Vagina (tissue), 2 donors: ENCODE results near the gene SLC39A6. TPM values are rescaled to one million over a fixed set of nuclear protein-coding genes. Genes with fewer than 3 reads are reported as not detected.

ENCODE experiments used
- DNase-seq, 2 donors: peaks; one replicate each; pipeline ENCODE4 v3.0.0-alpha.2; 2017; ENCODE audit errors: extremely low spot score in 2 of 2
- H3K27ac ChIP-seq: fragments of 200-600 bp; sonication (generic); one replicate; pipeline ENCODE4 v1.5.1; 2019
- H3K27me3 ChIP-seq: fragments of 200-600 bp; sonication (generic); one replicate; pipeline ENCODE4 v1.5.1; 2019
- H3K36me3 ChIP-seq, 2 donors: fragments of 200-600 bp; sonication (generic); one replicate each; pipeline ENCODE4 v1.5.1; 2017 to 2019
- H3K4me1 ChIP-seq: fragments of 200-600 bp; sonication (generic); one replicate; pipeline ENCODE4 v1.5.1; 2019
- H3K4me3 ChIP-seq, 2 donors: fragments of 200-600 bp; sonication (generic); 1 replicate in 1 of 2; 2 replicates in 1 of 2; pipeline ENCODE4 v1.5.1; 2016 to 2019
- H3K9me3 ChIP-seq: fragments of 200-600 bp; sonication (generic); one replicate; pipeline ENCODE4 v1.5.1; 2019
- CTCF ChIP-seq, 3 experiments: fragments of 450-650 bp in 2 of 3; fragments of 200-600 bp in 1 of 3; sonication (generic) in 1 of 3; IDR thresholded peaks; one replicate each; pipeline ENCODE4 v1.5.1; 2017 to 2019; ENCODE audit warnings: antibody characterized with exemption in 3 of 3, mild to moderate bottlenecking in 2 of 3, moderate library complexity in 2 of 3
- POLR2A ChIP-seq, 2 donors: fragments of 450-650 bp; IDR thresholded peaks; one replicate each; pipeline ENCODE4 v1.6.1; 2017; ENCODE audit warnings: antibody characterized with exemption in 2 of 2, mild to moderate bottlenecking in 2 of 2, moderate library complexity in 2 of 2
- POLR2AphosphoS5 ChIP-seq, 2 donors: sonication (generic); formaldehyde crosslinking; IDR thresholded peaks; one replicate each; pipeline ENCODE4 v1.9.0; 2017; ENCODE audit warnings: antibody characterized with exemption in 2 of 2, mild to moderate bottlenecking in 2 of 2, low read depth in 1 of 2; ENCODE audit not compliant: insufficient read depth in 1 of 2
- intact Hi-C: fragments of 100-400 bp; cut with DNase I; formaldehyde crosslinking; loops from one replicate; pipeline ENCODE4 v1.15.1; 2023
- total RNA-seq: library from RNA; depleted of rRNA; stranded (reverse); fragments of >200 nt; gene quantifications from one replicate; pipeline ENCODE4 v1.2.3, GENCODE V29; 2016

SLC39A6 gene
- 39.3 TPM for total RNA-seq

GRCh38 chr18:36129300-36130038, at the start of gene SLC39A6, which contains the start of gene ELP2:
Gene SLC39A6 (minus strand): TSS chr18:36129340. CDS start chr18:36127007, 2,333 bp downstream.
Gene ELP2 (plus strand): TSS chr18:36129899. CDS start chr18:36129934, 35 bp downstream.
- intact Hi-C loops = loop anchor here (5.0 kb wide), 1 partner anchor 337 kb away; no protein-coding TSS in a partner anchor
- peak in 1 of 2 donors; percentile 97 for DNase-seq
- Histone ChIP-seq H3K27me3 (no peaks in the 10 kb centered on the region), H3K4me3 (peak within 1 kb of the TSS; percentile 83 to 96), H3K27ac (peak within 1 kb of the TSS; percentile 97), H3K4me1 (peaks cover 58% of the 10 kb centered on the region), H3K9me3 (no peaks in the 10 kb centered on the region), H3K36me3 (peaks cover 0 to 1% of the 10 kb centered on the region in 2 donors)
- TF ChIP-seq CTCF (IDR thresholded peaks at IDR 0.05) (peak in 1 of 3 experiments; percentile 19), POLR2A (IDR thresholded peaks at IDR 0.05) (peak in 1 of 2 donors; percentile 67), POLR2AphosphoS5 (IDR thresholded peaks at IDR 0.05; ENCODE audit: insufficient read depth in 1 of 2, low read depth in 1 of 2) (peak; percentile 77 to 92)

- Histone ChIP-seq H3K4me1 (no peaks in the 10 kb centered on the region), H3K36me3 (peaks cover 0 to 22% of the 10 kb centered on the region in 2 donors), H3K9me3 (no peaks in the 10 kb centered on the region), H3K27ac (no peak overlapping the region), H3K27me3 (no peaks in the 10 kb centered on the region), H3K4me3 (no peak overlapping the region)
- intact Hi-C loops = no loop called here
- TF ChIP-seq CTCF (IDR thresholded peaks at IDR 0.05) (no peak), POLR2AphosphoS5 (IDR thresholded peaks at IDR 0.05; ENCODE audit: insufficient read depth in 1 of 2, low read depth in 1 of 2) (no peak), POLR2A (IDR thresholded peaks at IDR 0.05) (no peak)
- no peak for DNase-seq
These were observed 48.8 kb upstream of the SLC39A6 start for GRCh38 chr18:36177913-36178312.

- TF ChIP-seq POLR2A (IDR thresholded peaks at IDR 0.05) = no peak
- TF ChIP-seq POLR2AphosphoS5 (IDR thresholded peaks at IDR 0.05; ENCODE audit: insufficient read depth in 1 of 2, low read depth in 1 of 2) = no peak
- no peak for TF ChIP-seq CTCF (IDR thresholded peaks at IDR 0.05)
- intact Hi-C loops = no loop called here
- H3K4me3 ChIP-seq = no peak overlapping the region
- no peak overlapping the region for H3K27ac ChIP-seq
- peaks cover 0 to 34% of the 10 kb centered on the region in 2 donors for H3K36me3 ChIP-seq
- H3K9me3 ChIP-seq = no peaks in the 10 kb centered on the region
- no peaks in the 10 kb centered on the region for H3K4me1 ChIP-seq
- no peaks in the 10 kb centered on the region for H3K27me3 ChIP-seq
- DNase-seq = no peak
These were observed 47.6 kb upstream of the SLC39A6 start for GRCh38 chr18:36176711-36177110.

- Histone ChIP-seq H3K4me3 (no peak overlapping the region), H3K27ac (no peak overlapping the region), H3K9me3 (no peaks in the 10 kb centered on the region), H3K4me1 (no peaks in the 10 kb centered on the region), H3K36me3 (peaks cover 0 to 38% of the 10 kb centered on the region in 2 donors), H3K27me3 (no peaks in the 10 kb centered on the region)
- TF ChIP-seq POLR2AphosphoS5 (IDR thresholded peaks at IDR 0.05; ENCODE audit: insufficient read depth in 1 of 2, low read depth in 1 of 2) (no peak), POLR2A (IDR thresholded peaks at IDR 0.05) (no peak), CTCF (IDR thresholded peaks at IDR 0.05) (no peak)
- no peak for DNase-seq
- intact Hi-C loops = no loop called here
These were observed 47.0 kb upstream of the SLC39A6 start for GRCh38 chr18:36176177-36176584.

GRCh38 chr18:36175481-36175880, 46.3 kb upstream of the SLC39A6 start:
- peaks cover 0 to 38% of the 10 kb centered on the region in 2 donors for H3K36me3 ChIP-seq
- no peaks in the 10 kb centered on the region for H3K9me3 ChIP-seq
- H3K4me3 ChIP-seq = no peak overlapping the region
- DNase-seq = no peak
- no peak overlapping the region for H3K27ac ChIP-seq
- no peaks in the 10 kb centered on the region for H3K27me3 ChIP-seq
- intact Hi-C loops = no loop called here
- TF ChIP-seq POLR2AphosphoS5 (IDR thresholded peaks at IDR 0.05; ENCODE audit: insufficient read depth in 1 of 2, low read depth in 1 of 2) (no peak), CTCF (IDR thresholded peaks at IDR 0.05) (no peak), POLR2A (IDR thresholded peaks at IDR 0.05) (no peak)
- H3K4me1 ChIP-seq = no peaks in the 10 kb centered on the region
